ENCODE measurements around the gene SOCS7.

Gene SOCS7

DNA sequence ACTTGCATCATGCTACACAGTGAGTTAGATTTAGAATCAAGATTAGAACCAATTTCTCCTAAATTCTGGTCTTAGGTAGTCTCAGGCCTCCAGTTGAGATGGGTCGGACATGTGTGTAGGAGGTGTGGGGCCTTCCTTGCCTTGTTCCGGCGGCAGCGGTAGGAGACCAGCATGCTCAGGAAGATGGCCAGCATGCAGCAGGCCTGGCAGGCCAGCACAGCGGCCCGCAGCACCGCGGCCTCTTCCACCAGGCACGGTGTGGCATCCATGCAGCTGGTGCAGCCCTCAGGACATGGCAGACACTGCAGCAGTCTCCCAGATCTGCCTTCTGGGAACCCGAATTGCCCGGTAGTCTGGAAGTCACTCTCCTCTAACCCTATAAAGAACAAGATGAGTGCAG lies 14.8 kb upstream of the SOCS7 start:
- DNase-seq (ENCODE audit: low read depth): no peak

DNA sequence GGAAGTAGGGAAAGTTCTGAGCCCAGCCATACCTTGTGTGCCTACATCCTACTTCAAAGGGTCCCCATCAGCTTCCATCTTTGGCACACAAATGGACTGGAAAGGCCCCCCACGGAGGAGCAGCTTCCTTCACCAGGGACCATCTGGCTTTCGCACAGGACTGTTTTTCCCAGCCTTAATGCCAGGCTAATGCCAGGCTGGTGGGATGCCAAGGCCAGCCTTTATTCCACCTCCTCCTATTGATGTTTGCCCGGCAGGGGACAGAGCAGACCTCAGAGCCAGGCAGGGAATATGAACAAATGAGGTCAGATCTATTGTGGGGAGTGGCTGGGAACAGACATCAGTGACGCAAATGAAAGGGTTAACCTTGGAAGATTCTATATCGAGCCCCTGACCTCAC lies 13.6 kb upstream of the SOCS7 start:
- DNase-seq (ENCODE audit: low read depth): no peak

DNA sequence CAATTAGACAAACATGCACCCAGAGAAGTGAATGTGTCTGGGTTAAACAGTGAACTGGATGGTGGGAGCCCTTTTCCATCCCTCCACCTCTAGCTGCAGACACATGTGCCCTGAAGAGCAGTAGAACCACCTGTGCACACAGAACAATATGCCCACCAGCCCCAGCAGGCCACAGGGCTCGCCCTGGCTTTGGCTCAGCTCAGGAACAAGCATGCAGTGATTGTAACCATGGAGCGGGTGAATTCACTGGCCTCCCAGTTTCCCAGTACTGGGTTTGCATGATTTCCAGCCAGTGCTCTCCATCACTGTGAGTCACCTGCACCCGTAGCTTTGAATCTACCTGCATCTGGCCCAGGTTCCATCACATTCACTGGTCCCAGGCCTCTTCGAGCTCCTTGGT lies 13.1 kb upstream of the SOCS7 start:
- DNase-seq (ENCODE audit: low read depth): no peak

DNA sequence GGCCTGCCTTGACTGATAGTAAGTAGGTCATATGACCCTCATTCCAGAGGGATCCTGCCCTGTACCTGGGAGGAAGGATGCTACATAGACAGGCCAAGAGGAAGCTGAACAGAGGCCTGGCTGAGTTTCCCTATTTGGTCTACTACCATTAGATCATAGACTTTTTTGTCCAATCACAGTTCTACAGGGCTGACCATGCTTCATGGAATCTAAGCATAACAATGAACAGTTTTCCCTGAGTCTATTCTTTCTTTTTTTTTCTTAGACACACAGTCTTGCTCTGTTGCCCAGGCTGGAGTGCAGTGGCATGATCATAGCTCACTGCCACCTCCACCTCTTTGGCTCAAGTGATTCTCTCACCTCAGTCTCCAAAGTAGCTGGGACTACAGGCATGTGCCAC lies 11.8 kb upstream of the SOCS7 start:
- DNase-seq (ENCODE audit: low read depth): no peak

DNA sequence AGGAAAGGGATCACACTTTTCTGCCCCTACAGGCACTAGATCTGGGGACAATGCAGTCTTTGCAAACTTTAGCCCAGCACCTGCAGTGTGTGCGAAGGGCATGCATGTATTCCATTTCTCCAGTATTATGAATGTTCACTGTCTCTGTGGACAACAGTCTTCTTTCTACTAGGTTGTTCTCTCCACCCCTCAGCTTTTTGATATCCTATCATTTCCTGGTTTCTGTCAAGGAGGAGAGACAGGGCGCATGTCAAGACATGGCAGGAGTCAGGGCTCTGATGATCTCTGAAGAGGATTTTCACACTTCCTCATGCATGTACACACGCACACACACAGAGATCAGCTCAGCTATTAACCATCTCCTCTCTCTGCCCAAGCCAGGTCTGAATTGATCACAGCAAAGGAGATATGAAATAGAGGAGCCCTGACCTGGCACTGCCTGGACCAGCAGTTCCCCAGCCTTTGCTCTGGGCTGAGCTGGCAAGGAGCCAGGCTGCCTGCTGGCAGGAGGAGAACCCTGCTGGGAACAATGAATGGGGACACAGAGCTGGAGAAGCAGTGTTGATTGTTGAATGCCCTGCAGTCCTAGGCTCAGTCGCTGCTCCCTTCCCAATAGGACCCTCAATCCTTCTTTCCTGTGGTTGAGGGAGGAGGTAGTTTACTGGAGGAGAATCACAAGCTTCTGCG lies 10.5 kb upstream of the SOCS7 start:
- no peak for DNase-seq (ENCODE audit: low read depth)

DNA sequence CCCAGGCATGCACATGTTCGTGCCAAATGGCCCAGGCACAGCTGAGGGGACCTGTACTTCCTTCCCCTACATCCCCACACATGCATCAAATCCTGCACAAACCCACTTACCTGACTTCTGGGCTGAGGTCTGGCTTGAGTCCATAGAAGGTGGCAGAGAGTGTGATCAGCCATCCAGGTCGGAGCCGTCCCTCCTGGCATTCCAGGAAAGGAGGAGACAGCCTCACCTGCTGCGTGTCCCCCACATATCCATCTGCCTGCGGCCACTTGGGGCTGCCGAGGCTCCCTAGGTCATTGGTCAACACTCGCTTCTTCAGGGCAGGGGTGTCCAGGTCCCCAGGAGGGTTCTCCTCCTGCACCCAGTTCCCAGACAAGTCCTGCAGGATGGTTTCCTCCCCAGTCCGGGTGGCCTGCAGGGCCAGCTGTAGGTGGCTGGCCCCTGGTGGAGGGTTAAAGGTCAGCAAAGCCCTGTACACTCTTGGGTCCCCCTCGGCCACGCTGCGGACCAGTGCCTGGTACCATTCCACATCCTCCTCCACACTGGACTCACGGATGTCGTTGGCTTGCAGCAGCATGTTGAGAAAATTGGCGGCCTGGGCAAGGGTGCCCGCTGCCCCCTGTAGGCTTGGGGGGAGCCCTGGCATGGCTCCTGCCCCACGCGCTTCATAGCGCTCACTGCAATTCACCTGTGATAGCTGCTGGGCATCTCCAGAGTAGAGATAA lies 8.6 kb upstream of the SOCS7 start:
- DNase-seq (ENCODE audit: low read depth): no peak

DNA sequence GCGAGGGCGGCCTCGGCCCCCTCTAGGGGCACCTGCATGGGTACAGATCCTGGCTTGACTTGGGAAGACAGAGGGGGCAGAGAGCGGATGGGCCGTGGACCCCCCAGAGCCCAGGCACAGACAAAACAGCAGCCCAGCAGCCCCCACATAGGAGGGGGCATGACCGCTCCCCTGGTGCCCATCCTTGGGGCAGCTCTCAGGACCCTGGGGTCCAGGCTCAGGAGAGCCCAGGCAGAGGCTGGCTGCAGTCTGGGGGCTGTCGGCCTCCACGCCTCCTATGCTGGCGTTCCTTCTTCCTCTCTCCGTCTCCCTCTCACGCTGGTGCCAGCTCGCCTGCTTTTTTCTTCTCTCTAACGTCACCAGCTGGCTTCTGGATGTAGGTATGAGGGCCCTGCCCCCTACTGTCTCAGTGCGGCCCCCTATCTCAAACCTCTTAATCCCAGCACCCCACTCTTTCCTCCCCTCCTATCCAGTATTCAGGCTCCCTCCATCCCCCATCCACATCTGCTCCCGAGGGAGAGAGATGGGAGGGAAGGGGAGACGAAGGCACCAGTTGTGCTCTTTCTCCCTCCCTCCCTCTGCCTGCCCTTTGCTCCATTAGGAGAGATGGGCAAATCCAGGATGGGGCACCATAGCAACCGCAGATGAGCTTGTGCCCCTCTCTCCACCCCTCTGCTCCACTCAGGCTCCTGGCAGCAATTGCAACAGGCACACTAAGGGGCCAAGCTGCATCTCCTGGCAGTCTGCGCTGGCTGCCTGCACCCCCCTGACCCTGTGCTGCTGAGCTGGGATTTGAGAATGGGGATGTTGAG lies 7.8 kb upstream of the SOCS7 start, which contains the start of gene GPR179:
Gene GPR179, minus strand, starts transcription at position 349 of the 812 bp plus-strand sequence. Its CDS starts 167 bp downstream, at position 182.
- DNase-seq (ENCODE audit: low read depth): no peak

DNA sequence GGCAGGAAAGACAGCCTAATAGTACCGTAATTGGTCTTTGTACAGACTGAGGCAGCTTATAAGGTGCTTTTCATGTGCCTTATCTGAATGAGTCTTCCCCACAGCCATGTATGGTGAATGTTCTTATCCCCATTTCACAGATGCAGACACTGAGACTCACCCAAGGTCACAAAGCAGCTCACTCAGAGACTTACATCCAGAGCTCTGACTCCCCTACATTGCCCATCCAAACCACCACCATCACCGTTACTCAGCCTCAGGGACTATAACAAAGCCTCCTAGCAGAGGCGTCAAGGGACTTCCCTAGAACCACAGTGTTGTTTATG lies 7.3 kb upstream of the SOCS7 start:
- no peak for DNase-seq (ENCODE audit: low read depth)

DNA sequence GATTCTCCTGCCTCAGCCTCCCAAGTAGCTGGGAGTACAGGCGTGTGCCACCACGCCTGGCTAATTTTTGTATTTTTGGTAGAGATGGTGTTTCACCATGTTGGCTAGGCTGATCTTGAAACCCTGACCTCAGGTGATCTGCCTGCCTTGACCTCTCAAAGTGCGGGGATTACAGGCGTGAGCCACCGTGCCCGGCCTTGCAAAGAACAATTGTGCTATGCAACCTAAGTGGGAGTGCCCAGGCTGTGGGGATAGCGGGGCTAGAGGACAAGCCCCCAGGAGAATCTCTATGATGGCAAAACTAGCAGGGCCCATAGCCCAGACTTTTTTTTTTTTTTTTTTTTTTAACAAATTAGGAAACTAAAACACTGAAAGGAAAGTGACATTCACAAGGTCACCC lies 5.9 kb upstream of the SOCS7 start:
- DNase-seq (ENCODE audit: low read depth): no peak

DNA sequence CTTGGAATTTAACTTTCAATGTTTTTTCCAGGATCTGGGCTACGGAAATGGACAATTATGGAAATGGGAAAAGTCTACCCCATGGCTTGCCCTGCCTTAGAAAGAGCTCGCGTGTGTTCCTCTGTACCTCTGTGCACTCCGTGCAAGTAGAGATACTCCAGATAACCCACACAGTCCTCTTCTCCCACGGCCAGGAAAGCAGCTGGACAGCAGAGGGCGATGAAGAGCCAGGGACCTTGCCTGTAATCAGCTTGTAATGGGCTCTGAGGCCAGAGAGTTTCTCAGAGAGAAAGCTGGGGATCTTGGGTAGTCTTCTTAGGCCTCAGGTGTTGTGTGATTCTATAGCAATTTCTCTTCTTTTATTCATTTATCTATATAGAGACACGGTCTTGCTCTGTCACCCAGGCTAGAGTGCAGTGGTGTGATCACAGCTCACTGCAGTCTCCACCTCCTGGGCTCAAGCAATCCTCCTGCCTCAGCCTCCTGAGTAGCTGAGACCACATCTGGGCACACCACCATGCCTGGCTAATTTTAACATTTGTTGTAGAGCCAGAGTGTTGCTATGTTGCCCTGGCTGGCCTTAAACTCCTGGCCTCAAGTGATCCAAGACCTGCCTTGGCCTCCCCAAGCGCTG lies 2.4 kb upstream of the SOCS7 start:
- peak; percentile 81 for DNase-seq (ENCODE audit: low read depth)

DNA sequence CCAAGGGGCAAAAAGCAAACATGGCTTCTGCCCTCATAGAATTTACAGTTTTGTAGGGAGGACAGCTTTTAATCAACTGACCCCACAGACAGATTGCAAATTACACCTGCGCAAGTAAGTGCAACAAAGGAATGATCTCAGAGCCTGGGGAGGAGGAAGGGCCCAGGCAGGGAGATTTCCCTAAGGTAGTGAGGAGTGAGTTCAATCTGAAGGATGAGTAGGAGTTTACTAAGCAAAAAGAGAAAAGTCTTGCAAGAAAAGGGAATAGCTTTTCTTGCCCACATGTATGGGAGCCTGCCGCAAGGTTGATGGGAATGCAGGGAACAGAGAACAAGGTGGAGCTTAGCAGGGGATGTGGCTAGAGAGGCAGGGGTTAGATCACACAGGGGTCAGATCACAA lies 1.6 kb upstream of the SOCS7 start:
- DNase-seq (ENCODE audit: low read depth): no peak

DNA sequence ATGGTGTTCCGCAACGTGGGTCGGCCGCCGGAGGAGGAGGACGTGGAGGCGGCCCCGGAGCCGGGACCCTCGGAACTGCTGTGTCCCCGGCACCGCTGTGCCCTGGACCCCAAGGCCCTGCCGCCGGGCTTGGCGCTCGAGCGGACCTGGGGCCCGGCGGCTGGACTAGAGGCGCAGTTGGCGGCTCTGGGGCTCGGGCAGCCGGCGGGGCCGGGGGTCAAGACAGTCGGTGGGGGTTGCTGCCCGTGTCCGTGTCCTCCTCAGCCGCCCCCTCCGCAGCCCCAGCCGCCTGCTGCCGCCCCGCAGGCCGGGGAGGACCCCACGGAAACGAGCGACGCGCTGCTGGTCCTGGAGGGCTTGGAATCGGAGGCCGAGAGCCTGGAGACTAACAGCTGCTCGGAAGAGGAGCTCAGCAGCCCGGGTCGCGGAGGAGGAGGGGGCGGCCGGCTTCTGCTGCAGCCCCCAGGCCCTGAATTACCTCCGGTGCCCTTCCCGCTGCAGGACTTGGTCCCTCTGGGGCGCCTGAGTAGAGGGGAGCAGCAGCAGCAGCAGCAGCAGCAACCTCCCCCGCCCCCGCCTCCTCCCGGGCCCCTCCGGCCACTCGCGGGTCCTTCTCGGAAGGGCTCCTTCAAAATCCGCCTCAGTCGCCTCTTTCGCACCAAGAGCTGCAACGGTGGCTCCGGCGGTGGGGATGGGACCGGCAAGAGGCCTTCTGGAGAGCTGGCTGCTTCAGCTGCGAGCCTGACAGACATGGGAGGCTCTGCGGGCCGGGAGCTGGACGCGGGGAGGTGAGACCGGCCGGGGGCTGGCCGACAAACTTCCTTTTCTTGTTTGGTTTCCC lies 821 bp downstream of the SOCS7 start:
- DNase-seq (ENCODE audit: low read depth): peak; percentile 9

DNA sequence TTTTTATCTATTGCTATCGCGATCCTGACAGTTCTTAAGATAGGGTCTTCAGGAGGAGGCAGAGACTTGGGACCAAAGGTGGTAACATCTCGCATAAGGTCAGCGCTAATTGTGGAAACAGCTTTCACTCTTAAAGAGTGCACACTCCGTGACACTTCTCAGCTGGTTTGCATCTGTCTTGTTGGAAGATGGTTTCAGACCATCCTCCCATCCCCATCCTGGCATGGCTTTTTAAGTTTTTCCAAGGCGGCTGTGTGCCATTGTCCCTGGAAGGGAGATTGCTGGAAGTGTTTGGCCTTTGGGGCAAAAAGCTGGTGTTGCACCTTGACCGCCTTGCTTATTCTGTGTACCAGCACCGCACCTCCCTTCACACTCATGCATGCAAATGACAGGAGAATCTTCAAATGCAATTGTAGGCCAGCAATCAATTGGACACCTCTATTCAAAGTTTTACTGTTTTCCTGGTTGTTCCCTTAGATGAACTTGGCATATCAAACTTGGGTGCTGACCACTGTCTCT lies 1.5 kb downstream of the SOCS7 start:
- no peak for DNase-seq (ENCODE audit: low read depth)

DNA sequence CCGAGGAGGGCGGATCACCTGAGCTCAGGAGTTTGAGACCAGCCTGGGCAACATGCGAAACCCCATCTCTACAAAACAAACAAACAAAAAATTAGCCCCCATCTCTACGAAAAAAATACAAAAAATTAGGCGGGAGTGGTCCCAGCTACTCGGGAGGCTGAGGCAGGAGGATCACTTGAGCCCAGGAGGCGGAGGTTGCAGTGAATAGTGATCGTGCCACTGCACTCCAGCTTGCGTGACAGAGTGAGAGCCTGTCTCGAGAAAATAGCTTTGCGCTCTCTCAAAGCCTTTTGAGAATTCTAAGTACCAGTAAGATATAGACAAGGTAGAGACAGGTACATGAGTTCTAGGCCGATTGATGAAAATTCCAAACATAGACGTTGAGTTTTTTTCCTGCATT lies 2.0 kb downstream of the SOCS7 start:
- DNase-seq (ENCODE audit: low read depth): no peak

DNA sequence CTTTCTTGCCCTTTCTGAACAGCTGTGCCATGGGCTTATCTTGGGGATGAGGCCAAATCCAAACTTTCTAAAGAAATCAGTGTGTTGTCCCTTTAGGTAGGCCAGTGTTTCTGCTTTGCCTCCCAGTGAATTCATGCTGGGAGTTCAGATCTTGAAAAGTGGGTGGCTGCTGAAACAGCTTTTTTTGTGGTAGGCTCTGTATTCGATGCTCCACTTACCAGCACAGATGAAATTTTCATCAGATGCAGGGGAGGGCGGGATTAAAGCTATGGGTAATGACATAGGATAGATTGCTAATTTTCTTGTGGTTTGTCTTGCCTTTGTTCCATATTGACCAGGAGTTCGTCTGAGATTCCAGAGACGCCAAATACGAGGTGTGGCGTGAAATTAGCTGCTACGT lies 2.8 kb downstream of the SOCS7 start:
- no peak for DNase-seq (ENCODE audit: low read depth)

DNA sequence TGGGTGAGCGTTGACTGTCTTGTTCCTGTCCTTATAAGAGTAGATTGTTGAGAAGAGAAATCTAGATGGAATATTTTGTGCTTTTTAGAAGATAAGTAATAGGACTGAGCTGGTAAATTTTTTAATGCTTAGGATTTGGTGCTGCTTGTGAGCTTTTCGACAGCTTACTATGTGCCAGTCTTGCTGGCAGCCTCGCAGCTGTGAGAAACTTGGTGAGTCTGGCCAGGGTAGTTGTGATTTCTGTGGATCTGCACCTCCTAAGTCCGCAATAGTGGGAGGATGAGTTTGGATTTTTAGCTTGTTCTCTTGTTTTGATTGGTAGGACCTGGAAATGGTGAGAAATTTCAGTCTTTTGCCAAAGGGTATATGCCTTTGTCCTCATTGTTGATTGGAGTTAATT lies 3.6 kb downstream of the SOCS7 start:
- no peak for DNase-seq (ENCODE audit: low read depth)

DNA sequence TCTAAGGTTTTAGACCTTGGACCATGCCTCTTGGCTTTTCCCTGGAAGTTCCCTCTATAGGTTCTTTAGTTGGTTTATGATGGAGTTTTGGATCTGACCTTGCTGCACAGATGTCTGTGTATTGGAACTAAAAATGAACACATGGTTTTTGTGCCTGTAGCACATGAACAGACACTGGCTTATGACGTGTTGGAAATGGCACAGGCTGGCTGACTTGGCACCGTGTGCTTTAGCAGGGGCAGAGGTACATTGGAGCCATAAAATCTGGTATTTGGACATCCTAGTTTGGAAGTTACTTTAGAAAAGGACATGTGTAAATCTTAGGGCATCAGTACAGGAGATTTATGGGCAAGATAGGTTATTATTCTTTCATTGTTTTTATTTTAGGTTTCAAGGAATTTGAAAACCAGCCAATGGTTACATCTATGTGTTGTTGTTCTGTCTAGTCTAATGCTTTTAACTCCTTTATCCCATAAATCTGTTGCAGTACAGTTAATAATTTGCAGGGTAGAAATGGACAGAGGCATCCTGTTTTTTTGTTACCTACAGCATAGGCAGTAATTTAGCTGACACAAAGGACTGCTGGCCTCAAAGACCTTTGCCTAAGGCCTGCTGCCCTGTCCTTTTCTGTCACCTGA lies 6.0 kb downstream of the SOCS7 start:
- no peak for DNase-seq (ENCODE audit: low read depth)

DNA sequence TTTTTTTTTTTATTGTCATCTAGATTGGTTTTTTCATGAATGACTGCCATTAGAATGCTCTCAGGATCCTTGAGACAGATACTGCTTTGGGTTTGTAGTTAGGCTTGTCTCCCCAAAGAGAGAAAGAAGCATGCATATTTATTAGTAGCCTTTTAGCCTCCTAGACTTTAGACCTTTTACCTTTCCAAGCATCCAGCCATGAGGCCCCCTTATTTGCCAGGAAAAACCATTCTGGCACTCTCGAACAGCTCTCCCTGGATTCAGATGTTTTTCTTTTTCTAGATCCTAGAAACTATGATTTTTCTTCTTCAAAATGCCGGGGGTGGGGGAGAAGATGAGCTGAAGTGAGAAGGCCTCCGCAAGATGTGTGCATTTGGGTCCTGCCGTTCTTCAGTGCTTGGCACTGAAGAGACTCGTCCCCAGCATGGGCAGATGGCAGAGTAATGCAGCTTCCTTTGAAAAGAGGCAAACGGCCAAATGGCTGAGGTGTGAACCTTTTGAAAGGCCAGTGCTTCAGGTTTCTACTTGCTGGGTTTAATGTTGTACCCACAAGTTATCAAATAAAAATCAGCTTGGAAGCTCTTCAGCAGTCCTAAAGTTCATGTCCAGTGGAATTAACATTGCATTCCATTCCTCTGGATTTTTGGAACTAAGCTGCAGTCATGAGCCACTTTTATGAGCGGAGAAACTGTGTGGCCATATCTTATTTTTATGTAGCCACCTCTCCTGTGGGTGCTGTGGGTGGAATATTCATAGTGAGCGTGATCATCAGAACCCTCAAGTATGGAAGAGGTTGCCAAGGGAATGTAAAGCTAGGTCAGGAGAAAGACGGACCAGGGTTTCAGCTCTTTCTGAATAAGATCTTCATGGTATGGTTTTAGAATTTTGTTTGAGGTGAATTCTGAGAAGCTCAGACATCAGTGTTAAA lies 7.2 kb downstream of the SOCS7 start:
- DNase-seq (ENCODE audit: low read depth): no peak

DNA sequence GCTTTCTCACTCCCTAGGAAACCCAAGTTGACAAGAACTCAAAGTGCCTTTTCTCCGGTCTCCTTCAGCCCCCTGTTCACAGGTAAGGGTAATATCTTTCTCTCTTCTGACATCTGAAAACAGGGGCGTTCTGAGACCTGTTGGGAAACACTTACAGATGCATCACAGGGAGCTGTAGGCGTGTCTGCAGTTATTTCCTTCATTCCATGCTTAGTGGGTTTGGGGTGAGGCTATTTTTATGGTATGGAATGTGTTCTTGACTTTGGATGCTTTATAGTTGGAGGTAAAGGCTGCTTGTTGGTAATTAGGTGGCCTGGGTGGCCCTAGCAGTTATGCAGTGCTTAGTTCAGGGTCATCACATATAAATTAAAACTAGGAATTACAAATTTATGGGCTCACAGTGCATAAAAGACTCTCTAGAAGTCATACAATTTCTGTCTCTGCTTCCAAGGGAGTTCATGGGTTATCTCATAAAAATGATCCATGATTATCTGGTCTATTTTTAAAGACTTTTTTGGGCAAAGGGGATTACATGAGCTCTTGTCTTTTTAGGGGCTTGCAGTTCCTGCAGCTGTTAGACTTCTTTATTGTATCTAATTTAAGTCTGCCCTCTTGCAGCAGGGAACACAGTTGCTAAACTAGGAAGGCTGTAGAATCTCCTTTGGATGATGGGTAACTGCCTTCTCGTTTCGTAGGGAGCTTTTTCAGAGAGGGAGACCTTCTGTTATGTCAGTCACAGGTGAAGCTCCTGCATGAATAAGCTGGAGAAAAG lies 10.2 kb downstream of the SOCS7 start:
- DNase-seq (ENCODE audit: low read depth): no peak

Measured in activated T-cell treated with anti-CD3 and anti-CD28 coated beads for 24 hours (primary cell).